Measurements from ENCODE around the gene PLAAT1.

Gene PLAAT1

DNA sequence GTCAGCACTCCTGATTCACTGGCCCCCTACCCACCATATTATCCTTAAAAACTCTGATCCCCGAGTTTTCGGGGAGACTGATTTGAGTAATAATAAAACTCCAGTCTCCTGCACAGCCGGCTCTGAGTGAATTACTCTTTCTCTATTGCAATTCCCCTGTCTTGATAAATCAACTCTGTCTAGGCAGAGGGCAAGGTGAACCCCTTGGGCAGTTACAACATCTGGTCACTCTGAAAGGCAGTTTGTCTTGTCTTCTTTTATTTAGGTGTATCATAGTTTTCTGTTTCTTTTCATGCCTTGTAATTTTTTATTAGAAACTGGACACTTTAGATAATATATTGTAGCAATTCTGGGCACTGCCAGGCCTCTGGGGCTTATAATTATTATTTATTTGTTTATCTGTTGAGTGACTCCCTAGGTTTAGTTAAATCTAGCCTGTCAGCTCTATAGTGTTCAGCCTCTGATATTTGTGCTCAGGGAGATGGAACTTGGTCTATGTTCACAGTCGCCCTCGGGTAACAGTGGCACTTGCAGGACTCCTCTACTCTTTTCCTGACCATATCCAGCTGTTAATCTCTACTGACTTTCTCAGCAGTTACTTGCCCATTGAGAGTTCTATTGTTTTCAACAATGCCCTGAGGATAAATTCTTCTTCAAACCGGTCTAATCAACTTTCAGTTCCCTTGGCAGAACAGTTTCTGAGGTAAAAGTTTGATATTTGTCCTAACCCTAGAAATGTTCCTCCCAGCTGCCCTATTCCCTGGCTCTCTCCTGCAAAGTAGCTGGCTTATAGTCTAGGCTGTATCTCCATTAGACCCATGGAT, 15.5 kb upstream of the PLAAT1 start:
- DNase-seq: no peak
- no peaks in the 10 kb centered on the region for H3K79me2 ChIP-seq (ENCODE audit: low read length)
- no peaks in the 10 kb centered on the region for H3K27me3 ChIP-seq (replicated peaks; ENCODE audit: insufficient read depth, low read length)
- H4K20me1 ChIP-seq (ENCODE audit: insufficient read depth, low read length): no peaks in the 10 kb centered on the region
- no peak overlapping the region for H3K4me3 ChIP-seq (ENCODE audit: low read length)
- no peaks in the 10 kb centered on the region for H3K9me2 ChIP-seq (replicated peaks; ENCODE audit: insufficient read depth, low read length)
- H3K4me1 ChIP-seq (ENCODE audit: low read length): no peaks in the 10 kb centered on the region
- H3K4me2 ChIP-seq (ENCODE audit: low read depth, low read length): no peak overlapping the region
- no peaks in the 10 kb centered on the region for H3K9me3 ChIP-seq (replicated peaks; ENCODE audit: insufficient read depth, low read length)
- H3K9ac ChIP-seq (ENCODE audit: low read length): no peak overlapping the region
- H3K36me3 ChIP-seq (replicated peaks; ENCODE audit: insufficient read depth, low read length): no peaks in the 10 kb centered on the region
- H3K27ac ChIP-seq (ENCODE audit: low read length): no peak overlapping the region
- H3F3A ChIP-seq (ENCODE audit: insufficient read depth, low read length): no peaks in the 10 kb centered on the region
- TF ChIP-seq, protein P1, sequence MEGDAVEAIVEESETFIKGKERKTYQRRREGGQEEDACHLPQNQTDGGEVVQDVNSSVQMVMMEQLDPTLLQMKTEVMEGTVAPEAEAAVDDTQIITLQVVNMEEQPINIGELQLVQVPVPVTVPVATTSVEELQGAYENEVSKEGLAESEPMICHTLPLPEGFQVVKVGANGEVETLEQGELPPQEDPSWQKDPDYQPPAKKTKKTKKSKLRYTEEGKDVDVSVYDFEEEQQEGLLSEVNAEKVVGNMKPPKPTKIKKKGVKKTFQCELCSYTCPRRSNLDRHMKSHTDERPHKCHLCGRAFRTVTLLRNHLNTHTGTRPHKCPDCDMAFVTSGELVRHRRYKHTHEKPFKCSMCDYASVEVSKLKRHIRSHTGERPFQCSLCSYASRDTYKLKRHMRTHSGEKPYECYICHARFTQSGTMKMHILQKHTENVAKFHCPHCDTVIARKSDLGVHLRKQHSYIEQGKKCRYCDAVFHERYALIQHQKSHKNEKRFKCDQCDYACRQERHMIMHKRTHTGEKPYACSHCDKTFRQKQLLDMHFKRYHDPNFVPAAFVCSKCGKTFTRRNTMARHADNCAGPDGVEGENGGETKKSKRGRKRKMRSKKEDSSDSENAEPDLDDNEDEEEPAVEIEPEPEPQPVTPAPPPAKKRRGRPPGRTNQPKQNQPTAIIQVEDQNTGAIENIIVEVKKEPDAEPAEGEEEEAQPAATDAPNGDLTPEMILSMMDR (IDR thresholded peaks at IDR 0.05; ENCODE audit: low read length): no peak
- no peak for TF ChIP-seq EZH2phosphoT487 (IDR thresholded peaks at IDR 0.05; ENCODE audit: low read length)
- no peak for TF ChIP-seq EZH2 (optimal IDR thresholded peaks at IDR 0.05; ENCODE audit: low read depth, low read length)
- no peak overlapping the region for H2AFZ ChIP-seq (ENCODE audit: low read length)

DNA sequence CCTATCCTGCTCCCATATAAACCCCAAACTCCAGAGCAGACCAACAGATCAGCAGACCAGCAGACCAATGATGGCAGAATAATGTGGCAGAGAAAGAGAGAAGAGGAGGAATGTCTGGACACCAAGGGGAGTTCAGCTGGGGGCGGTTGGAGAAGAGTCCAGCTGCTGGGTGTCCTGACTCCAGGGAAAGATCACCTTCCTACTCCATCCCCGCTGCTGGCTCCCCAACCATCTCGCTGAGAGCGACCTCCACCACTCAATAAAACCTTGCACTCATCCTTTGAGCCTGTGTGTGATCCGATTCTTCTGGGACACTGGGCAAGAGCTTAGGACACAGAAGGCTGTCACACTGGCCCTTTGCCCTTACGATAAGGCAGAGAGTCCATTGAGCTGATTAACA, 12.8 kb upstream of the PLAAT1 start:
- no peaks in the 10 kb centered on the region for H3K4me1 ChIP-seq (ENCODE audit: low read length)
- H3K9me3 ChIP-seq (replicated peaks; ENCODE audit: insufficient read depth, low read length): no peaks in the 10 kb centered on the region
- TF ChIP-seq EZH2 (optimal IDR thresholded peaks at IDR 0.05; ENCODE audit: low read depth, low read length): no peak
- TF ChIP-seq, protein P1 (IDR thresholded peaks at IDR 0.05; ENCODE audit: low read length): no peak
- no peak for TF ChIP-seq EZH2phosphoT487 (IDR thresholded peaks at IDR 0.05; ENCODE audit: low read length)
- no peaks in the 10 kb centered on the region for H3F3A ChIP-seq (ENCODE audit: insufficient read depth, low read length)
- H3K27me3 ChIP-seq (replicated peaks; ENCODE audit: insufficient read depth, low read length): no peaks in the 10 kb centered on the region
- H4K20me1 ChIP-seq (ENCODE audit: insufficient read depth, low read length): no peaks in the 10 kb centered on the region
- H3K4me2 ChIP-seq (ENCODE audit: low read depth, low read length): no peak overlapping the region
- no peak overlapping the region for H3K4me3 ChIP-seq (ENCODE audit: low read length)
- DNase-seq: no peak
- no peaks in the 10 kb centered on the region for H3K79me2 ChIP-seq (ENCODE audit: low read length)
- no peak overlapping the region for H3K27ac ChIP-seq (ENCODE audit: low read length)
- H3K9ac ChIP-seq (ENCODE audit: low read length): no peak overlapping the region
- no peak overlapping the region for H2AFZ ChIP-seq (ENCODE audit: low read length)
- H3K36me3 ChIP-seq (replicated peaks; ENCODE audit: insufficient read depth, low read length): no peaks in the 10 kb centered on the region
- H3K9me2 ChIP-seq (replicated peaks; ENCODE audit: insufficient read depth, low read length): no peaks in the 10 kb centered on the region

DNA sequence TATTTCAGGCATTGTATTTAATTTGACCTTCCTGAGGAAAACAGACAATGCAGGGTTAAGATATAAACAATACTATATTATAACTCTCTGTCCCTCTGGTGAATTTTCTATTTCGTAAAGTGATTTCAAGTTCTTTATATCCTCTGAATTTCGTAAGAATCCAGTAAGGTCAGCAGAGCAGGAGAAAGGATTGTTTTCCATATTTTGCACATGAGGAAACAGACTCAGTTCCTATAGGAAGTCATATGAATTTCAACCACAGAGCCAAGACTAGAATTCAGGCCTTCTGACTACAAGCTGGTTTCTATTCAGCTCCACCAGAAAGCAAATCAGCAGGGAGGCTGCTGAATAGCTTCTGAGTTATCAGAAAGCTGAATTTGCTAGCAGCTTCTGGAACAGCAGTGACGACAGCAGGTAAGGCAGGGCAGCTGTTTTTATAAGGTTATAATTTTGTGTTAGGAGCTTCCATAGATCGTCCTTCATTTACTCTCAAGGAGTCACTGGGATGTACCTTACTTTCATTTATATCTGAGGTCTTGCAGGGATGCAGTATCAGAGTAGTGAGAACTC, 11.1 kb upstream of the PLAAT1 start:
- TF ChIP-seq, protein P1 (IDR thresholded peaks at IDR 0.05; ENCODE audit: low read length): no peak
- TF ChIP-seq EZH2phosphoT487 (IDR thresholded peaks at IDR 0.05; ENCODE audit: low read length) (no peak), EZH2 (optimal IDR thresholded peaks at IDR 0.05; ENCODE audit: low read depth, low read length) (no peak)
- Histone ChIP-seq H3K79me2 (ENCODE audit: low read length) (no peaks in the 10 kb centered on the region), H3K4me2 (ENCODE audit: low read depth, low read length) (no peak overlapping the region), H3K4me3 (ENCODE audit: low read length) (no peak overlapping the region), H2AFZ (ENCODE audit: low read length) (0 out of 2 replicates have a peak overlapping the region, but pooled peaks have one; percentile 3), H3K4me1 (ENCODE audit: low read length) (no peaks in the 10 kb centered on the region), H3K27ac (ENCODE audit: low read length) (no peak overlapping the region), H4K20me1 (ENCODE audit: insufficient read depth, low read length) (no peaks in the 10 kb centered on the region), H3K9ac (ENCODE audit: low read length) (no peak overlapping the region), H3K9me2 (replicated peaks; ENCODE audit: insufficient read depth, low read length) (no peaks in the 10 kb centered on the region), H3F3A (ENCODE audit: insufficient read depth, low read length) (no peaks in the 10 kb centered on the region), H3K9me3 (replicated peaks; ENCODE audit: insufficient read depth, low read length) (no peaks in the 10 kb centered on the region), H3K27me3 (replicated peaks; ENCODE audit: insufficient read depth, low read length) (no peaks in the 10 kb centered on the region), H3K36me3 (replicated peaks; ENCODE audit: insufficient read depth, low read length) (no peaks in the 10 kb centered on the region)
- DNase-seq: no peak

Measured in MM.1S (cell line).